Memory B cell (primary cell): ENCODE data around the gene TMEM63B.

Source experiments
- ATAC-seq: fragments of 150-1000 bp; cut with Tn5 transposase; 2 replicates; pipeline ENCODE4 v1.10.0; 2021; ENCODE audit warnings: low read depth, mild to moderate bottlenecking, moderate library complexity
- DNase-seq, 2 donors: peaks; one replicate each; pipeline ENCODE4 v3.0.0; 2022; ENCODE audit warnings: low spot score in 2 of 2
- H3K27ac Mint-ChIP-seq: one replicate; pipeline ENCODE4 v1.8.0; 2022; ENCODE audit warnings: mild to moderate bottlenecking, moderate library complexity, mixed read lengths
- H3K27me3 Mint-ChIP-seq: one replicate; pipeline ENCODE4 v1.8.0; 2022; ENCODE audit warnings: mixed read lengths
- H3K36me3 Mint-ChIP-seq: one replicate; pipeline ENCODE4 v1.8.0; 2022; ENCODE audit warnings: mild to moderate bottlenecking, mixed read lengths
- H3K4me1 Mint-ChIP-seq: one replicate; pipeline ENCODE4 v1.8.0; 2022; ENCODE audit warnings: mixed read lengths
- H3K4me3 Mint-ChIP-seq: one replicate; pipeline ENCODE4 v1.8.0; 2022; ENCODE audit warnings: mild to moderate bottlenecking, moderate library complexity, mixed read lengths
- H3K9me3 Mint-ChIP-seq: one replicate; pipeline ENCODE4 v1.8.0; 2022; ENCODE audit warnings: mixed read lengths

The TMEM63B gene

GRCh38 chr6:44104481-44105021, 22.8 kb upstream of the TMEM63B start:
- Mint-ChIP-seq H3K27ac (no peak overlapping the region), H3K4me1 (peaks cover 6% of the 10 kb centered on the region), H3K36me3 (peaks cover 5% of the 10 kb centered on the region), H3K4me3 (no peak overlapping the region), H3K9me3 (no peaks in the 10 kb centered on the region), H3K27me3 (no peaks in the 10 kb centered on the region)
- ATAC-seq (no peak), DNase-seq (no peak)

GRCh38 chr6:44105146-44105545, 22.2 kb upstream of the TMEM63B start:
- DNase-seq (no peak), ATAC-seq (no peak)
- Mint-ChIP-seq H3K4me3 (no peak overlapping the region), H3K27me3 (no peaks in the 10 kb centered on the region), H3K4me1 (peaks cover 6% of the 10 kb centered on the region), H3K36me3 (peaks cover 6% of the 10 kb centered on the region), H3K9me3 (no peaks in the 10 kb centered on the region), H3K27ac (no peak overlapping the region)

- no peak overlapping the region for H3K27ac Mint-ChIP-seq
- ATAC-seq (no peak), DNase-seq (no peak)
- no peaks in the 10 kb centered on the region for H3K9me3 Mint-ChIP-seq
- H3K27me3 Mint-ChIP-seq: no peaks in the 10 kb centered on the region
- H3K36me3 Mint-ChIP-seq: peaks cover 7% of the 10 kb centered on the region
- no peak overlapping the region for H3K4me3 Mint-ChIP-seq
- H3K4me1 Mint-ChIP-seq: peaks cover 6% of the 10 kb centered on the region
These were observed 21.2 kb upstream of the TMEM63B start for GRCh38 chr6:44105993-44106740.

- Mint-ChIP-seq H3K27me3 (no peaks in the 10 kb centered on the region), H3K4me1 (peaks cover 11% of the 10 kb centered on the region), H3K36me3 (peaks cover 15% of the 10 kb centered on the region), H3K9me3 (no peaks in the 10 kb centered on the region), H3K27ac (no peak overlapping the region), H3K4me3 (no peak overlapping the region)
- ATAC-seq: no peak
- no peak for DNase-seq
These were observed 20.3 kb upstream of the TMEM63B start for GRCh38 chr6:44107017-44107416.

GRCh38 chr6:44108471-44108870, 18.9 kb upstream of the TMEM63B start:
- H3K36me3 Mint-ChIP-seq: peaks cover 13% of the 10 kb centered on the region
- no peak overlapping the region for H3K4me3 Mint-ChIP-seq
- H3K4me1 Mint-ChIP-seq: peaks cover 8% of the 10 kb centered on the region
- DNase-seq (no peak), ATAC-seq (no peak)
- no peak overlapping the region for H3K27ac Mint-ChIP-seq
- no peaks in the 10 kb centered on the region for H3K27me3 Mint-ChIP-seq
- H3K9me3 Mint-ChIP-seq: no peaks in the 10 kb centered on the region

GRCh38 chr6:44109212-44109611, 18.1 kb upstream of the TMEM63B start:
- Mint-ChIP-seq H3K9me3 (no peaks in the 10 kb centered on the region), H3K27ac (no peak overlapping the region), H3K36me3 (peaks cover 15% of the 10 kb centered on the region), H3K4me1 (peaks cover 8% of the 10 kb centered on the region), H3K4me3 (no peak overlapping the region), H3K27me3 (no peaks in the 10 kb centered on the region)
- no peak for ATAC-seq
- no peak for DNase-seq

- Mint-ChIP-seq H3K9me3 (no peaks in the 10 kb centered on the region), H3K27ac (no peak overlapping the region), H3K27me3 (no peaks in the 10 kb centered on the region), H3K4me3 (no peak overlapping the region), H3K36me3 (peaks cover 16% of the 10 kb centered on the region), H3K4me1 (peaks cover 8% of the 10 kb centered on the region)
- DNase-seq (no peak), ATAC-seq (no peak)
These were observed 17.2 kb upstream of the TMEM63B start for GRCh38 chr6:44110005-44110676.

- peaks cover 8% of the 10 kb centered on the region for H3K4me1 Mint-ChIP-seq
- peaks cover 24% of the 10 kb centered on the region for H3K36me3 Mint-ChIP-seq
- no peak overlapping the region for H3K27ac Mint-ChIP-seq
- ATAC-seq (no peak), DNase-seq (no peak)
- H3K9me3 Mint-ChIP-seq: no peaks in the 10 kb centered on the region
- H3K27me3 Mint-ChIP-seq: no peaks in the 10 kb centered on the region
- no peak overlapping the region for H3K4me3 Mint-ChIP-seq
These were observed 16.4 kb upstream of the TMEM63B start for GRCh38 chr6:44110966-44111365.

- H3K4me3 Mint-ChIP-seq: no peak overlapping the region
- H3K4me1 Mint-ChIP-seq: peaks cover 11% of the 10 kb centered on the region
- ATAC-seq: no peak
- no peaks in the 10 kb centered on the region for H3K27me3 Mint-ChIP-seq
- no peak for DNase-seq
- H3K36me3 Mint-ChIP-seq: peaks cover 26% of the 10 kb centered on the region
- no peaks in the 10 kb centered on the region for H3K9me3 Mint-ChIP-seq
- H3K27ac Mint-ChIP-seq: peak overlapping the region; percentile 15
These were observed 15.6 kb upstream of the TMEM63B start for GRCh38 chr6:44111434-44112417.

GRCh38 chr6:44113414-44113813, 13.9 kb upstream of the TMEM63B start:
- no peak for ATAC-seq

GRCh38 chr6:44115866-44116265, 11.5 kb upstream of the TMEM63B start:
- DNase-seq: no peak
- Mint-ChIP-seq H3K27ac (peak overlapping the region; percentile 32), H3K36me3 (peaks cover 24% of the 10 kb centered on the region), H3K27me3 (no peaks in the 10 kb centered on the region), H3K4me1 (peaks cover 26% of the 10 kb centered on the region), H3K9me3 (no peaks in the 10 kb centered on the region), H3K4me3 (no peak overlapping the region)
- ATAC-seq: no peak

More at GRCh38 chr6:44113414-44113813, 13.9 kb upstream of the TMEM63B start:
- Mint-ChIP-seq H3K9me3 (no peaks in the 10 kb centered on the region), H3K36me3 (peaks cover 26% of the 10 kb centered on the region), H3K4me1 (peaks cover 16% of the 10 kb centered on the region), H3K27me3 (no peaks in the 10 kb centered on the region), H3K4me3 (no peak overlapping the region), H3K27ac (no peak overlapping the region)
- DNase-seq: no peak

GRCh38 chr6:44116641-44117382, 10.5 kb upstream of the TMEM63B start:
- Mint-ChIP-seq H3K4me3 (no peak overlapping the region), H3K27ac (peak overlapping the region; percentile 35), H3K9me3 (no peaks in the 10 kb centered on the region), H3K27me3 (no peaks in the 10 kb centered on the region), H3K36me3 (peaks cover 17% of the 10 kb centered on the region), H3K4me1 (peaks cover 19% of the 10 kb centered on the region)
- no peak for ATAC-seq
- no peak for DNase-seq

GRCh38 chr6:44117397-44118128, 9.8 kb upstream of the TMEM63B start:
- DNase-seq (no peak), ATAC-seq (no peak)
- peaks cover 20% of the 10 kb centered on the region for H3K4me1 Mint-ChIP-seq
- H3K27me3 Mint-ChIP-seq: no peaks in the 10 kb centered on the region
- H3K9me3 Mint-ChIP-seq: no peaks in the 10 kb centered on the region
- H3K36me3 Mint-ChIP-seq: peaks cover 13% of the 10 kb centered on the region
- H3K4me3 Mint-ChIP-seq: no peak overlapping the region
- H3K27ac Mint-ChIP-seq: no peak overlapping the region
